ENCODE measurements around the gene EHMT1.
"Not testable (repeated sequence)": the region's sequence is repeated elsewhere in the genome, so short reads cannot be mapped to it uniquely, and the experiment has no call there.

DNA sequence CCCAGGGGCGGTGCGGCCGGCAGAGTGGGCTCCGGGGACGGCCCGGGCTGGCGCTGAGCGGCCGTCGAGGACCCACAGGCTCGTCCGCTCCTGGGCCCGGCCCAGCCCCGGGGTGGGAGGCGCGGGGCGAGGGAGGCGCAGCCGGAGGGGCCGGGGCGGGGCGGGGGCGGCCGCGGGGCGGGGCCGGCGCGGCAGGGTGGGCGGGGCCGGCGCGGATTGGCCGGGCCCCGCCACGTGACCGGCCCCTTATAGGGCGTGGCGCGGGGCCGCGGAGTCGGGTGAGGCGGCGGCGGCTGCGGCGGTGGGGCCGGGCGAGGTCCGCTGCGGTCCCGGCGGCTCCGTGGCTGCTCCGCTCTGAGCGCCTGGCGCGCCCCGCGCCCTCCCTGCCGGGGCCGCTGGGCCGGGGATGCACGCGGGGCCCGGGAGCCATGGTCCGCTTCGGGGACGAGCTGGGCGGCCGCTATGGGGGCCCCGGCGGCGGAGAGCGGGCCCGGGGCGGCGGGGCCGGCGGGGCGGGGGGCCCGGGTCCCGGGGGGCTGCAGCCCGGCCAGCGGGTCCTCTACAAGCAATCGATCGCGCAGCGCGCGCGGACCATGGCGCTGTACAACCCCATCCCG is 258.8 kb downstream of the EHMT1 start, which contains the start of gene CACNA1B:
- TF ChIP-seq GABPA (IDR thresholded peaks at IDR 0.05; ENCODE audit: low read depth, low read length); GABPA (CRISPR knock-in tag; IDR thresholded peaks at IDR 0.05; ENCODE audit: low read depth); KLF11 (CRISPR knock-in tag; IDR thresholded peaks at IDR 0.05); RAD21 (CRISPR knock-in tag; IDR thresholded peaks at IDR 0.05); ZNF672 (CRISPR knock-in tag; IDR thresholded peaks at IDR 0.05); FOXJ3 (CRISPR knock-in tag; IDR thresholded peaks at IDR 0.05; ENCODE audit: borderline replicate concordance); IRF2 (CRISPR knock-in tag; IDR thresholded peaks at IDR 0.05): not testable (repeated sequence)
- TF ChIP-seq, protein P1, sequence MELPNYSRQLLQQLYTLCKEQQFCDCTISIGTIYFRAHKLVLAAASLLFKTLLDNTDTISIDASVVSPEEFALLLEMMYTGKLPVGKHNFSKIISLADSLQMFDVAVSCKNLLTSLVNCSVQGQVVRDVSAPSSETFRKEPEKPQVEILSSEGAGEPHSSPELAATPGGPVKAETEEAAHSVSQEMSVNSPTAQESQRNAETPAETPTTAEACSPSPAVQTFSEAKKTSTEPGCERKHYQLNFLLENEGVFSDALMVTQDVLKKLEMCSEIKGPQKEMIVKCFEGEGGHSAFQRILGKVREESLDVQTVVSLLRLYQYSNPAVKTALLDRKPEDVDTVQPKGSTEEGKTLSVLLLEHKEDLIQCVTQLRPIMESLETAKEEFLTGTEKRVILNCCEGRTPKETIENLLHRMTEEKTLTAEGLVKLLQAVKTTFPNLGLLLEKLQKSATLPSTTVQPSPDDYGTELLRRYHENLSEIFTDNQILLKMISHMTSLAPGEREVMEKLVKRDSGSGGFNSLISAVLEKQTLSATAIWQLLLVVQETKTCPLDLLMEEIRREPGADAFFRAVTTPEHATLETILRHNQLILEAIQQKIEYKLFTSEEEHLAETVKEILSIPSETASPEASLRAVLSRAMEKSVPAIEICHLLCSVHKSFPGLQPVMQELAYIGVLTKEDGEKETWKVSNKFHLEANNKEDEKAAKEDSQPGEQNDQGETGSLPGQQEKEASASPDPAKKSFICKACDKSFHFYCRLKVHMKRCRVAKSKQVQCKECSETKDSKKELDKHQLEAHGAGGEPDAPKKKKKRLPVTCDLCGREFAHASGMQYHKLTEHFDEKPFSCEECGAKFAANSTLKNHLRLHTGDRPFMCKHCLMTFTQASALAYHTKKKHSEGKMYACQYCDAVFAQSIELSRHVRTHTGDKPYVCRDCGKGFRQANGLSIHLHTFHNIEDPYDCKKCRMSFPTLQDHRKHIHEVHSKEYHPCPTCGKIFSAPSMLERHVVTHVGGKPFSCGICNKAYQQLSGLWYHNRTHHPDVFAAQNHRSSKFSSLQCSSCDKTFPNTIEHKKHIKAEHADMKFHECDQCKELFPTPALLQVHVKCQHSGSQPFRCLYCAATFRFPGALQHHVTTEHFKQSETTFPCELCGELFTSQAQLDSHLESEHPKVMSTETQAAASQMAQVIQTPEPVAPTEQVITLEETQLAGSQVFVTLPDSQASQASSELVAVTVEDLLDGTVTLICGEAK (IDR thresholded peaks at IDR 0.05): not testable (repeated sequence)
- TF ChIP-seq, protein P1 (CRISPR knock-in tag; IDR thresholded peaks at IDR 0.05): not testable (repeated sequence)
- TF ChIP-seq, protein P2, sequence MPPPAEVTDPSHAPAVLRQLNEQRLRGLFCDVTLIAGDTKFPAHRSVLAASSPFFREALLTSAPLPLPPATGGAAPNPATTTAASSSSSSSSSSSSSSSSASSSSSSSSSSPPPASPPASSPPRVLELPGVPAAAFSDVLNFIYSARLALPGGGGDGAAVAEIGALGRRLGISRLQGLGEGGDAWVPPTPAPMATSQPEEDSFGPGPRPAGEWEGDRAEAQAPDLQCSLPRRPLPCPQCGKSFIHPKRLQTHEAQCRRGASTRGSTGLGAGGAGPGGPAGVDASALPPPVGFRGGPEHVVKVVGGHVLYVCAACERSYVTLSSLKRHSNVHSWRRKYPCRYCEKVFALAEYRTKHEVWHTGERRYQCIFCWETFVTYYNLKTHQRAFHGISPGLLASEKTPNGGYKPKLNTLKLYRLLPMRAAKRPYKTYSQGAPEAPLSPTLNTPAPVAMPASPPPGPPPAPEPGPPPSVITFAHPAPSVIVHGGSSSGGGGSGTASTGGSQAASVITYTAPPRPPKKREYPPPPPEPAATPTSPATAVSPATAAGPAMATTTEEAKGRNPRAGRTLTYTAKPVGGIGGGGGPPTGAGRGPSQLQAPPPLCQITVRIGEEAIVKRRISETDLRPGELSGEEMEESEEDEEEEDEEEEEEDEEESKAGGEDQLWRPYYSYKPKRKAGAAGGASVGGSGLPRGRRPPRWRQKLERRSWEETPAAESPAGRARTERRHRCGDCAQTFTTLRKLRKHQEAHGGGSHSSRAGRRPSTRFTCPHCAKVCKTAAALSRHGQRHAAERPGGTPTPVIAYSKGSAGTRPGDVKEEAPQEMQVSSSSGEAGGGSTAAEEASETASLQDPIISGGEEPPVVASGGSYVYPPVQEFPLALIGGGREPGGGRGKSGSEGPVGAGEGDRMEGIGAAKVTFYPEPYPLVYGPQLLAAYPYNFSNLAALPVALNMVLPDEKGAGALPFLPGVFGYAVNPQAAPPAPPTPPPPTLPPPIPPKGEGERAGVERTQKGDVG (CRISPR knock-in tag; IDR thresholded peaks at IDR 0.05; ENCODE audit: borderline replicate concordance): not testable (repeated sequence)
- TF ChIP-seq, protein P3, sequence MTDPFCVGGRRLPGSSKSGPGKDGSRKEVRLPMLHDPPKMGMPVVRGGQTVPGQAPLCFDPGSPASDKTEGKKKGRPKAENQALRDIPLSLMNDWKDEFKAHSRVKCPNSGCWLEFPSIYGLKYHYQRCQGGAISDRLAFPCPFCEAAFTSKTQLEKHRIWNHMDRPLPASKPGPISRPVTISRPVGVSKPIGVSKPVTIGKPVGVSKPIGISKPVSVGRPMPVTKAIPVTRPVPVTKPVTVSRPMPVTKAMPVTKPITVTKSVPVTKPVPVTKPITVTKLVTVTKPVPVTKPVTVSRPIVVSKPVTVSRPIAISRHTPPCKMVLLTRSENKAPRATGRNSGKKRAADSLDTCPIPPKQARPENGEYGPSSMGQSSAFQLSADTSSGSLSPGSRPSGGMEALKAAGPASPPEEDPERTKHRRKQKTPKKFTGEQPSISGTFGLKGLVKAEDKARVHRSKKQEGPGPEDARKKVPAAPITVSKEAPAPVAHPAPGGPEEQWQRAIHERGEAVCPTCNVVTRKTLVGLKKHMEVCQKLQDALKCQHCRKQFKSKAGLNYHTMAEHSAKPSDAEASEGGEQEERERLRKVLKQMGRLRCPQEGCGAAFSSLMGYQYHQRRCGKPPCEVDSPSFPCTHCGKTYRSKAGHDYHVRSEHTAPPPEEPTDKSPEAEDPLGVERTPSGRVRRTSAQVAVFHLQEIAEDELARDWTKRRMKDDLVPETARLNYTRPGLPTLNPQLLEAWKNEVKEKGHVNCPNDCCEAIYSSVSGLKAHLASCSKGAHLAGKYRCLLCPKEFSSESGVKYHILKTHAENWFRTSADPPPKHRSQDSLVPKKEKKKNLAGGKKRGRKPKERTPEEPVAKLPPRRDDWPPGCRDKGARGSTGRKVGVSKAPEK (CRISPR knock-in tag; IDR thresholded peaks at IDR 0.05; ENCODE audit: borderline replicate concordance): not testable (repeated sequence)
- TF ChIP-seq, protein P4, sequence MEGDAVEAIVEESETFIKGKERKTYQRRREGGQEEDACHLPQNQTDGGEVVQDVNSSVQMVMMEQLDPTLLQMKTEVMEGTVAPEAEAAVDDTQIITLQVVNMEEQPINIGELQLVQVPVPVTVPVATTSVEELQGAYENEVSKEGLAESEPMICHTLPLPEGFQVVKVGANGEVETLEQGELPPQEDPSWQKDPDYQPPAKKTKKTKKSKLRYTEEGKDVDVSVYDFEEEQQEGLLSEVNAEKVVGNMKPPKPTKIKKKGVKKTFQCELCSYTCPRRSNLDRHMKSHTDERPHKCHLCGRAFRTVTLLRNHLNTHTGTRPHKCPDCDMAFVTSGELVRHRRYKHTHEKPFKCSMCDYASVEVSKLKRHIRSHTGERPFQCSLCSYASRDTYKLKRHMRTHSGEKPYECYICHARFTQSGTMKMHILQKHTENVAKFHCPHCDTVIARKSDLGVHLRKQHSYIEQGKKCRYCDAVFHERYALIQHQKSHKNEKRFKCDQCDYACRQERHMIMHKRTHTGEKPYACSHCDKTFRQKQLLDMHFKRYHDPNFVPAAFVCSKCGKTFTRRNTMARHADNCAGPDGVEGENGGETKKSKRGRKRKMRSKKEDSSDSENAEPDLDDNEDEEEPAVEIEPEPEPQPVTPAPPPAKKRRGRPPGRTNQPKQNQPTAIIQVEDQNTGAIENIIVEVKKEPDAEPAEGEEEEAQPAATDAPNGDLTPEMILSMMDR (CRISPR knock-in tag; IDR thresholded peaks at IDR 0.05): not testable (repeated sequence)

All from HepG2 (cell line).